Measurements from ENCODE around the gene RGS9BP.
"Not testable (repeated sequence)": the region's sequence is repeated elsewhere in the genome, so short reads cannot be mapped to it uniquely, and the experiment has no call there.

RGS9BP gene

DNA sequence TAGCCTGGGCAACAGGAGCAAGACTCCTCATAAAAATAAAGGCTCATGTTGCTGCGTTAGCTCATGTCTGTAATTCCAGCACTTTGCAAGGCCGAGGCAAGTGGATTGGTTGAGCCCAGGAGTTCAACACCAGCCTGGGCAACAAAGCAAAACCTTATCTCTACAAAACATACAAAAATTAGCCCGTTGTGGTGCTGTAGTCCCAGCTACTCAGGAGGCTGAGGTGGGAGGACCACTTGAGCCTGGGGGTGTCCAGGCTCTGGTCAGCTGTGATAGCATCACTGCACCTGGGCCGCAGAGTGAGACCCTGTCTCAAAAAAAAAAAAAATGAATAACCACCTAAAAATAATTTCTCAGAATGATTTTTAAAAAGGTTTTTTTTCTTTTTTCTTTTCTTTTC is 12.0 kb downstream of the RGS9BP start:
- no peak overlapping the region for H3K9ac ChIP-seq (ENCODE audit: low read depth, low read length)
- peaks cover 19% of the 10 kb centered on the region for H3K27me3 ChIP-seq (ENCODE audit: insufficient read depth, low read length)
- no peak overlapping the region for H3K27ac ChIP-seq (ENCODE audit: low read length)
- no peak overlapping the region for H3K4me3 ChIP-seq (ENCODE audit: low read length)
- no peaks in the 10 kb centered on the region for H3K36me3 ChIP-seq (ENCODE audit: insufficient read depth, low read depth, low read length)
- H3K4me1 ChIP-seq (ENCODE audit: insufficient read depth, low read length), result no peaks in the 10 kb centered on the region
- H3K9me3 ChIP-seq (ENCODE audit: insufficient read depth, low read depth, low read length), result no peaks in the 10 kb centered on the region

DNA sequence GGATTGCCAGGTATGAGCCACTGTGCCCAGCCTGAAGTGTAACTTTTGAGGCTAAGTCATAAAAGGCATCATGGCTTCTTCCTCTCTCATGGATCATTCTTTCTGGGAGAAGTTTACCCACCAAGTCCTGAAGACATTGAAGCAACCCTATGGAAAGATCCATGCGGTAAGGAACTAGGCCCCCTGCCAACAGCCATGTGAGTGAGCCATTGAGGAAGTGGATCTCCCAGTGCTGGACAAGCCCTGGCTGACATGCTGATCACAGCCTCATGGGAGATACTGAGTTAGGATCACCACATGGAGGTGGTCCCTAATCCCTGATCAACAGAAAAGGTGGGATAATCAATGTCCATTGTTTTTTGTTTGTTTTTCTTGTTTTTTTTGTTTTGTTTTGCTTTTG is 12.7 kb downstream of the RGS9BP start:
- Histone ChIP-seq H3K4me3 (ENCODE audit: low read length) (no peak overlapping the region), H3K36me3 (ENCODE audit: insufficient read depth, low read depth, low read length) (no peaks in the 10 kb centered on the region), H3K27me3 (ENCODE audit: insufficient read depth, low read length) (peaks cover 25% of the 10 kb centered on the region), H3K9ac (ENCODE audit: low read depth, low read length) (no peak overlapping the region), H3K4me1 (ENCODE audit: insufficient read depth, low read length) (no peaks in the 10 kb centered on the region), H3K27ac (ENCODE audit: low read length) (no peak overlapping the region), H3K9me3 (ENCODE audit: insufficient read depth, low read depth, low read length) (no peaks in the 10 kb centered on the region)

DNA sequence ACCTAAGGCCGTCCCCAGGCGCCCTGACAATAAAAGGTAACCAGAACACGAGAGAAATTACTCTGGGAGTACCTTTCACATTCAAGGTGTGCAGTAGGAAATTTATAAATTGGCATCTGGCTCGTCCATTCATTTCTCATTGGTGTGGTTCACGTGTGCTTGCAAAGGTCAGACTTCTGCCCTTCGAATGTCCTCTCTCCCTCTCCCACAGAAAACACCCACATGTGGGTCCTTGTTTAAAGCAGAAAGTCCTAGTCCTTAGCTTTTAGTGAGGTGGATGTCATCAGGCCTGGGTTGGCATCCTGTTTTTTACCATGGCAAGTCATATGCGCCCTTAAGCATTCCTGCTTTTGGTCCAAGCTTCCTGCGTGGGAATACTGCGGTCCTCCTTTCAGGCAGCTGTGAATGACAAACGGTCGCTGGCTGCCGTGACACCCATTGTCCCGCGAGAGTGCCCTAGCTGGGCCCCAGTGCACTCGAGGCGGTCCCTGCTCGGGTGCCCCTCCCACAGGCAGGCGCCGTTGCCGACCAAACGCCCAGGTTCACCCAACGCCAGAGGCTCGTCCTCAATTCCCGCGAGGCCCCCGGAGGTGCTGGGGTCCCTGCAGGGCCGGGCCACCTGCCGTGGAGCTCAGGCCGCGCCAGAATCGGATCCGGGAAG is 15.8 kb downstream of the RGS9BP start, which contains the start of gene NUDT19:
NUDT19 (plus strand) TSS at position 531 of the 661 bp plus-strand sequence. CDS start 140 bp downstream, outside the sequence.
- no peaks in the 10 kb centered on the region for H3K4me1 ChIP-seq (ENCODE audit: insufficient read depth, low read length)
- H3K27me3 ChIP-seq (ENCODE audit: insufficient read depth, low read length), result peaks cover 26% of the 10 kb centered on the region
- H3K9me3 ChIP-seq (ENCODE audit: insufficient read depth, low read depth, low read length), result no peaks in the 10 kb centered on the region
- H3K36me3 ChIP-seq (ENCODE audit: insufficient read depth, low read depth, low read length), result no peaks in the 10 kb centered on the region
- no peak within 1 kb of the TSS for H3K27ac ChIP-seq (ENCODE audit: low read length)
- peak within 1 kb of the TSS; percentile 65; the same call in 1 of the 2 replicates for H3K4me3 ChIP-seq (ENCODE audit: low read length)
- peak within 1 kb of the TSS; percentile 61; the same call in 1 of the 2 replicates for H3K9ac ChIP-seq (ENCODE audit: low read depth, low read length)

DNA sequence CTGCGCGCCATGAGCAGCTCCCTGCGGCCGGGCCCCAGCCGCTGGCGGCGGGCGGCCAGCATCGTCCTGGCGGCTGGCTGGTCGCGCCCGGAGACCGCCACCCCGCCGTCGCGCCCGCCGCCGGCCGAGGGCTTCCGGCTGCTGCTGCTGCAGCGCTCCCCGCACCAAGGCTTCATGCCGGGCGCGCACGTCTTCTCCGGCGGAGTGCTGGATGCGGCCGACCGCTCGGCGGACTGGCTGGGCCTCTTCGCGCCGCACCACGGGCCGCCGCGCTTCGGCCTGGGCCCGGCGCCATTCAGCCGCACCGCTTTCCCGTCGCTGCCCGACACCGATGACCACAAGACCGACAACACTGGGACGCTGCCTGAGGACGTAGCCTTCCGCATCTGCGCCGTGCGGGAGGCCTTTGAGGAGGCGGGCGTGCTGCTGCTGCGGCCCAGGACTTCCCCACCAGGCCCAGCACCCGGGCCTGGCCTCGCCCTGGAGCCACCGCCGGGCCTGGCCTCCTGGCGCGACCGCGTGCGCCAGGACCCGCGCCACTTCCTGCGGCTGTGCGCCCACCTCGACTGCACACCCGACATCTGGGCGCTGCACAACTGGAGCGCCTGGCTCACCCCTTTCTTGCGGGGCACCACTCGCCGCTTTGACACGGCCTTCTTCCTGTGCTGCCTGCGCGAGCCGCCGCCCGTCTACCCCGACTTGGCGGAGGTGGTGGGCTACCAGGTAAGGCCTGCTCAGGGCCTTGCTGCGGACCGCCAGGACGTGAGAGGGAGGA is 16.5 kb downstream of the RGS9BP start:
- peak overlapping the region; percentile 65; the same call in 1 of the 2 replicates for H3K4me3 ChIP-seq (ENCODE audit: low read length)
- H3K9me3 ChIP-seq (ENCODE audit: insufficient read depth, low read depth, low read length), result no peaks in the 10 kb centered on the region
- no peak overlapping the region for H3K27ac ChIP-seq (ENCODE audit: low read length)
- H3K27me3 ChIP-seq (ENCODE audit: insufficient read depth, low read length), result peaks cover 26% of the 10 kb centered on the region
- H3K36me3 ChIP-seq (ENCODE audit: insufficient read depth, low read depth, low read length), result no peaks in the 10 kb centered on the region
- peak overlapping the region; percentile 61; the same call in 1 of the 2 replicates for H3K9ac ChIP-seq (ENCODE audit: low read depth, low read length)
- no peaks in the 10 kb centered on the region for H3K4me1 ChIP-seq (ENCODE audit: insufficient read depth, low read length)

DNA sequence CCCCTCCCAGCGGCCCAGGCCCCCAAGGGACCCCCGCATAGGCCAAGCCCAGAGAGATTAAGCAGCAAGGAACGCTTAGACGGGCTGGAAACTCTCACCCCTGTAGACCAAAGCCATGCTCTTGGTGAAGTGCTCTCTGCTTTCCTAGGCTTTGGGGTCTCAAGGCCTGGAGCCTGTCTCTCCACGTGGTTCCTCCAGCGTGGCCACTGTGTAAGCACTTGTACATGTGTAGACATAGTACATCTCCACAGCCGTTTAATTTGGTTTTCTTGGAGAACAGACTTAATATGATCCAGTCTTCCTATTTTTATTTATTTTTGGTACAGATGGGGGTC is 17.0 kb downstream of the RGS9BP start:
- no peaks in the 10 kb centered on the region for H3K9me3 ChIP-seq (ENCODE audit: insufficient read depth, low read depth, low read length)
- H3K4me3 ChIP-seq (ENCODE audit: low read length), result peak overlapping the region; percentile 65; the same call in 1 of the 2 replicates
- peaks cover 26% of the 10 kb centered on the region for H3K27me3 ChIP-seq (ENCODE audit: insufficient read depth, low read length)
- H3K27ac ChIP-seq (ENCODE audit: low read length), result no peak overlapping the region
- H3K4me1 ChIP-seq (ENCODE audit: insufficient read depth, low read length), result peaks cover 3% of the 10 kb centered on the region; the same call in 1 of the 2 replicates
- H3K36me3 ChIP-seq (ENCODE audit: insufficient read depth, low read depth, low read length), result no peaks in the 10 kb centered on the region
- peak overlapping the region; percentile 61; the same call in 1 of the 2 replicates for H3K9ac ChIP-seq (ENCODE audit: low read depth, low read length)

DNA sequence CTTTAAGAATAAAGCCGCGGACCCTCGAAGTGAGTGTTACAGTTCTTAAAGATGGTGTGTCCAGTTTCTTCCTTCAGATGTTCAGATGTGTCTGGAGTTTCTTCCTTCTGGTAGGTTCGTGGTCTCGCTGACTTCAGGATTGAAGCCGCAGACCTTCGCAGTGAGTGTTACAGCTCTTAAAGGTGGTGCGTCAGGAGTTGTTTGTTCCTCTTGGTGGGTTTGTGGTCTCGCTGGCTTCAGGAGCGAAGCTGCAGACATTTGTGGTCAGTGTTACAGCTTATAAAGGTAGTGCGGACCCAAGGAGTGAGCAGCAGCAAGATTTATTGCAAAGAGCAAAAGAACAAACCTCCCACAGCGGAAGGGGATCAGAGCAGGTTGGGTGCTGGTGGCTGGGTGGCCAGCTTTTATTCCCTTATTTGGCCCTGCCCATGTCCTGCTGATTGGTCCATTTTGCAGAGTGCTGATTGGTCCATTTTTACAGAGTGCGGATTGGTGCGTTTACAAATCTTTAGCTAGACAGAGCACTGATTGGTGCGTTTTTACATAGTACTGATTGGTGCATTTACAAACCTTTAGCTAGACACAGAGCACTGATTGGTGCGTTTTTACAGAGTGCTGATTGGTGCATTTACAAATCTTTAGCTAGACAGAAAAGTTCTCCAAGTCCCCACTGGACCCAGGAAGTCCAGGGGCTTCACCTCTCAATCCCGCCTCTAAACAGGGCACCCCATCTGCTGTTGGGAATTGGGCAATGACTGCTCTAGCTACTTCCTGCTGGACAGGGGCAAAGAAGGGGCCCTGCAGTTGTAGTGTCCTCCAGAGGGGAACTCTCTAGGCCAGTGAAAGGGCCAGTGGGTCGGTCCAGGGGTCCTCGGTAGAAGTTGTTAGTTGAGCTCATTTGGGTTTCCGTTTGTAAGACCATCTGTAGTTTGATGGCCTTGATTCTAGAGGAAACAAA is 17.8 kb downstream of the RGS9BP start:
- not testable (repeated sequence) for H3K4me3 ChIP-seq (ENCODE audit: low read length); H3K9ac ChIP-seq (ENCODE audit: low read depth, low read length); H3K9me3 ChIP-seq (ENCODE audit: insufficient read depth, low read depth, low read length); H3K36me3 ChIP-seq (ENCODE audit: insufficient read depth, low read depth, low read length); H3K27ac ChIP-seq (ENCODE audit: low read length); H3K4me1 ChIP-seq (ENCODE audit: insufficient read depth, low read length)
- H3K27me3 ChIP-seq (ENCODE audit: insufficient read depth, low read length), result peaks cover 26% of the 10 kb centered on the region

DNA sequence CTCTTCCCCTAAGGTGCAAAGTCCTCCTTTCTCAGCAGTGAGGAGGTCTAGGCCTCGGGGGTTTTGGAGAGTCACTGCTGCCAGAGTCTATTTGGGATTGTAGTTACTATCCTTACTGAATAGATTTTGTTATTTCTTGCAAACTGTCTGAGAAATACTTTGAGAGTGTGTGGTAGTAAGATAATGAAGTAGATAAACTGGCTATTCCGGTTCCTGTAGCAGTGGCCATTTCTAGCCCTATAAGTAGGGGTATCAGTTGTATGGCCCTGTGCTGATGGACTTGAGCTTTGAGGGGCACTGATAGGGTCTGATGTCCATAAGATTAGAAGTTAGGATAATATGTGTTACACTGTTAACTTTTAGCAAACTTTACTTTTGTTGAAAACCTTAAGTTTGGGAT is 18.7 kb downstream of the RGS9BP start:
- H3K9me3 ChIP-seq (ENCODE audit: insufficient read depth, low read depth, low read length); H3K4me1 ChIP-seq (ENCODE audit: insufficient read depth, low read length); H3K36me3 ChIP-seq (ENCODE audit: insufficient read depth, low read depth, low read length); H3K27ac ChIP-seq (ENCODE audit: low read length); H3K9ac ChIP-seq (ENCODE audit: low read depth, low read length); H3K4me3 ChIP-seq (ENCODE audit: low read length): not testable (repeated sequence)
- peaks cover 26% of the 10 kb centered on the region for H3K27me3 ChIP-seq (ENCODE audit: insufficient read depth, low read length)

DNA sequence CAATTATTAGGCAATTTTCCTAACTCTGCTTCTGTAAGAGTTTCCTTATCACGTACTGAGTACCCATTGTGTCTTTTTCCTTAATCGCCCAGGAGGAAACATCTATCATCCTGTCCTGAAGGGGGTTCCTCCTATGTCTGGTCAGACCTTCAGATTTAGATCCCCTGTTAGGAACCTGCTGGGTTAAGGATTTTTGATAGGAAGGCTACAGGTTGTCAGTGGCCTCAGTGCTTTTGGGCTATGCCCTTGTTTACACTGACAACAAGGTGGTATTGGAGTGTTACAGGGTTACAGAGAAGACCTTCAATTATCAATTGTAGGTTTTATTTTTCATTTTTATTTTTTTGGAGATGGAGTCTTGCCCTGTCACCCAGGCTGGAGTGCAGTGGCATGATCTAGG is 19.2 kb downstream of the RGS9BP start:
- H3K36me3 ChIP-seq (ENCODE audit: insufficient read depth, low read depth, low read length); H3K27ac ChIP-seq (ENCODE audit: low read length); H3K9ac ChIP-seq (ENCODE audit: low read depth, low read length); H3K4me3 ChIP-seq (ENCODE audit: low read length); H3K9me3 ChIP-seq (ENCODE audit: insufficient read depth, low read depth, low read length); H3K4me1 ChIP-seq (ENCODE audit: insufficient read depth, low read length): not testable (repeated sequence)
- peaks cover 26% of the 10 kb centered on the region for H3K27me3 ChIP-seq (ENCODE audit: insufficient read depth, low read length)

DNA sequence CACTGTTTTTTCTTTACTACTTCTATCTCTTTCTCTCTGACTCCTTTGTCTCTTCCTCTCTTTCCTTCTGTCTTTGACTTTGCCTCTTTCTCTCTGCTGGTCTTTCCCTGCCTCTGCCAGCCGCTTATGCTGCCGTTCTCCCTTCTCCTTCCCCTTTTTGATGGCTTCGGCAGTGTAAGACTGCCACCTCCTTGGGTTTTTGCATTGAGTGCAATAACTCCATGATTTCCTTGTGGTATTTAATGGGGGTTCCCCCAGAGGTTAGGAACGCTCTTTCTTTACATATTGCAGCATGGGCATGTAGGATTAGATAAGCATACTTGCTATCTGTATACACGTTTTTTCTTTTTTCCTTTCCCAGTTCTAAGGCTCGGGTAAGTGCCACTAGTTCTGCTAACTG is 19.9 kb downstream of the RGS9BP start:
- not testable (repeated sequence) for H3K9me3 ChIP-seq (ENCODE audit: insufficient read depth, low read depth, low read length); H3K27ac ChIP-seq (ENCODE audit: low read length); H3K4me1 ChIP-seq (ENCODE audit: insufficient read depth, low read length); H3K36me3 ChIP-seq (ENCODE audit: insufficient read depth, low read depth, low read length); H3K9ac ChIP-seq (ENCODE audit: low read depth, low read length); H3K4me3 ChIP-seq (ENCODE audit: low read length)
- peaks cover 26% of the 10 kb centered on the region for H3K27me3 ChIP-seq (ENCODE audit: insufficient read depth, low read length)

DNA sequence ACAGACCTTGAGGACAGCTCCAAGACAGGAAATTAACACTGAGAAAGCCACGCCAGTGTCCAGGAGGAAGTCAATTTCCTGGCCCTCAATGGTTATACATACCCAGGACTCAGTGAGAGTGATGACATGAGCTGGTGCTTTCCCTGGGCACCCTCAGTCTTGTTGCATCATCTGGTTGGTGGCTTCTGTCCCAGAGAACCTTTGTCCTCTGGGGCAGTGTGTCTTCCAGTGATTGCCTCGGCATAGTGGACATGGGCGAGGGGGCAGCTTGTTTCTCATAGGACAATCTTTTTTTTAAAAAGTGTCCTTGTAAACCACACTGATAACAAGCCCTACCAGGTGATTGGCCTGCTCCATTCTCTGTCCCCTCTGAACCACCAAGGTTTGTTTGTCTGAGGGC is 21.1 kb downstream of the RGS9BP start:
- H3K27ac ChIP-seq (ENCODE audit: low read length); H3K9ac ChIP-seq (ENCODE audit: low read depth, low read length); H3K36me3 ChIP-seq (ENCODE audit: insufficient read depth, low read depth, low read length); H3K9me3 ChIP-seq (ENCODE audit: insufficient read depth, low read depth, low read length); H3K4me3 ChIP-seq (ENCODE audit: low read length); H3K4me1 ChIP-seq (ENCODE audit: insufficient read depth, low read length): not testable (repeated sequence)
- peaks cover 16% of the 10 kb centered on the region for H3K27me3 ChIP-seq (ENCODE audit: insufficient read depth, low read length)

DNA sequence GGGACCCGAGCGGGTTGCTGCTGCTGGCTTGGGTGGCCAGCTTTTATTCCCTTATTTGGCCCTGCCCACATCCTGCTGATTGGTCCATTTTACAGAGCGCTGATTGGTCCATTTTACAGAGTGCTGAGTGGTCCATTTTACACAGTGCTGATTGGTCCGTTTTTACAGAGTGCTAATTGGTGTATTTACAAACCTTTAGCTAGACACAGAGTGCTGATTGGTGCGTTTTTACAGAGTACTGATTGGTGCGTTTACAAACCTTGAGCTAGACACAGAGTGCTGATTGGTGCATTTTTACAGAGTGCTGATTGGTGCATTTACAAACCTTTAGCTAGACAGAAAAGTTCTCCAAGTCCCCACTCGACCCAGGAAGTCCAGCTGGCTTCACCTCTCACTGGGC is 24.5 kb downstream of the RGS9BP start:
- H3K36me3 ChIP-seq (ENCODE audit: insufficient read depth, low read depth, low read length), result not testable (repeated sequence)

More for the DNA sequence above, 24.5 kb downstream of the RGS9BP start:
- H3K27me3 ChIP-seq (ENCODE audit: insufficient read depth, low read length); H3K4me1 ChIP-seq (ENCODE audit: insufficient read depth, low read length); H3K9ac ChIP-seq (ENCODE audit: low read depth, low read length); H3K27ac ChIP-seq (ENCODE audit: low read length); H3K4me3 ChIP-seq (ENCODE audit: low read length): not testable (repeated sequence)
- H3K9me3 ChIP-seq (ENCODE audit: insufficient read depth, low read depth, low read length), result peaks cover 11% of the 10 kb centered on the region; the same call in 1 of the 2 replicates

Data from iPS-20b (cell line).